HL-60 (cell line): Measurements from ENCODE around the gene TBC1D4.

Experiments
- DNase-seq, 2 experiments: peaks; one replicate each; pipeline ENCODE4 v3.0.0-alpha.2; 2010 to 2020; ENCODE audit warnings: low read depth in 1 of 2, low spot score in 1 of 2
- H3K27ac ChIP-seq: fragments of 250-450 bp; sonication (Bioruptor Pico); replicated peaks from 2 replicates; pipeline ENCODE4 v1.5.1; 2020; ENCODE audit warnings: mild to moderate bottlenecking, moderate library complexity
- H3K27me3 ChIP-seq: fragments of 250-450 bp; sonication (Bioruptor Pico); 2 replicates; pipeline ENCODE4 v1.5.1; 2021; ENCODE audit warnings: mild to moderate bottlenecking, moderate library complexity; ENCODE audit not compliant: insufficient read depth, poor library complexity, severe bottlenecking
- H3K4me3 ChIP-seq: replicated peaks from 2 replicates; pipeline ENCODE4 v1.5.1; 2011; ENCODE audit warnings: mild to moderate bottlenecking, control low read depth, low read length; ENCODE audit not compliant: insufficient read depth
- GABPA ChIP-seq: IDR thresholded peaks from 2 replicates; pipeline ENCODE4 v1.6.1; 2012; ENCODE audit warnings: low read depth
- POLR2AphosphoS5 ChIP-seq: IDR thresholded peaks from 2 replicates; pipeline ENCODE4 v1.6.1; 2012; ENCODE audit warnings: low read depth
- SPI1 ChIP-seq: IDR thresholded peaks from 2 replicates; pipeline ENCODE4 v1.6.1; 2012; ENCODE audit warnings: low read depth, mild to moderate bottlenecking, borderline replicate concordance
- TF ChIP-seq, protein P1 (sequence below): IDR thresholded peaks from one replicate; pipeline ENCODE4 v1.5.1; 2011; ENCODE audit warnings: low read length, control low read depth, inconsistent platforms; ENCODE audit not compliant: insufficient read depth
- TF ChIP-seq, protein P2 (sequence below): IDR thresholded peaks from 2 replicates; pipeline ENCODE4 v1.6.1; 2012; ENCODE audit warnings: low read depth; ENCODE audit not compliant: insufficient replicate concordance

Gene TBC1D4

DNA sequence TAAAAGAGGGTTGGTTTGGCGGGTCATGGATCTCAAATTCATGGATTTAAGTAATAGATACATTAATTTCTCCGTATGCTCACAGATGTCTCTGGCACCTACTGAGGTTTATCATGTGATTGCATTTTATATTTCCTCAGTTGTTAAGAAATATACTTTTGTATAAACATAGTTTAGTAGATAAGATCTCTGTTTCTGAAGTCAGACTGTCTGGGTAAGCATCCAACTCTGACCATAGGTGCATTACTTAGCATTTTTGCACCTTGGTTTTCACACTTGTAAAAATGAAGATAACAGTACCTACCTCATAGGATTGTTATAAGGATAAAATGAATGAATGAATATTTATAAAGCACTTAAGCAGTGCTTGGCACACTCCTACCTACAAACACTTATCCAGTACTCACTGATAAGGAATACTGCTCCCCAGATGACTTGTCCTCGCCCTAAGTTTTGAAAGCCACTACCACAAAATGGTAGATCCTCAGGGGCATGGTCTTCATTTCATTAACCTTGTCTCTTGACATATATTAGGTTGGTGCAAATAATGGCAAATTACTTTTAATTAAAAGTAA, 29.2 kb upstream of the TBC1D4 start:
- no peak overlapping the region for H3K27ac ChIP-seq
- H3K27me3 ChIP-seq = no peaks in the 10 kb centered on the region
- H3K4me3 ChIP-seq = no peak overlapping the region
- TF ChIP-seq, protein P1, sequence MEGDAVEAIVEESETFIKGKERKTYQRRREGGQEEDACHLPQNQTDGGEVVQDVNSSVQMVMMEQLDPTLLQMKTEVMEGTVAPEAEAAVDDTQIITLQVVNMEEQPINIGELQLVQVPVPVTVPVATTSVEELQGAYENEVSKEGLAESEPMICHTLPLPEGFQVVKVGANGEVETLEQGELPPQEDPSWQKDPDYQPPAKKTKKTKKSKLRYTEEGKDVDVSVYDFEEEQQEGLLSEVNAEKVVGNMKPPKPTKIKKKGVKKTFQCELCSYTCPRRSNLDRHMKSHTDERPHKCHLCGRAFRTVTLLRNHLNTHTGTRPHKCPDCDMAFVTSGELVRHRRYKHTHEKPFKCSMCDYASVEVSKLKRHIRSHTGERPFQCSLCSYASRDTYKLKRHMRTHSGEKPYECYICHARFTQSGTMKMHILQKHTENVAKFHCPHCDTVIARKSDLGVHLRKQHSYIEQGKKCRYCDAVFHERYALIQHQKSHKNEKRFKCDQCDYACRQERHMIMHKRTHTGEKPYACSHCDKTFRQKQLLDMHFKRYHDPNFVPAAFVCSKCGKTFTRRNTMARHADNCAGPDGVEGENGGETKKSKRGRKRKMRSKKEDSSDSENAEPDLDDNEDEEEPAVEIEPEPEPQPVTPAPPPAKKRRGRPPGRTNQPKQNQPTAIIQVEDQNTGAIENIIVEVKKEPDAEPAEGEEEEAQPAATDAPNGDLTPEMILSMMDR = no peak
- TF ChIP-seq, protein P2, sequence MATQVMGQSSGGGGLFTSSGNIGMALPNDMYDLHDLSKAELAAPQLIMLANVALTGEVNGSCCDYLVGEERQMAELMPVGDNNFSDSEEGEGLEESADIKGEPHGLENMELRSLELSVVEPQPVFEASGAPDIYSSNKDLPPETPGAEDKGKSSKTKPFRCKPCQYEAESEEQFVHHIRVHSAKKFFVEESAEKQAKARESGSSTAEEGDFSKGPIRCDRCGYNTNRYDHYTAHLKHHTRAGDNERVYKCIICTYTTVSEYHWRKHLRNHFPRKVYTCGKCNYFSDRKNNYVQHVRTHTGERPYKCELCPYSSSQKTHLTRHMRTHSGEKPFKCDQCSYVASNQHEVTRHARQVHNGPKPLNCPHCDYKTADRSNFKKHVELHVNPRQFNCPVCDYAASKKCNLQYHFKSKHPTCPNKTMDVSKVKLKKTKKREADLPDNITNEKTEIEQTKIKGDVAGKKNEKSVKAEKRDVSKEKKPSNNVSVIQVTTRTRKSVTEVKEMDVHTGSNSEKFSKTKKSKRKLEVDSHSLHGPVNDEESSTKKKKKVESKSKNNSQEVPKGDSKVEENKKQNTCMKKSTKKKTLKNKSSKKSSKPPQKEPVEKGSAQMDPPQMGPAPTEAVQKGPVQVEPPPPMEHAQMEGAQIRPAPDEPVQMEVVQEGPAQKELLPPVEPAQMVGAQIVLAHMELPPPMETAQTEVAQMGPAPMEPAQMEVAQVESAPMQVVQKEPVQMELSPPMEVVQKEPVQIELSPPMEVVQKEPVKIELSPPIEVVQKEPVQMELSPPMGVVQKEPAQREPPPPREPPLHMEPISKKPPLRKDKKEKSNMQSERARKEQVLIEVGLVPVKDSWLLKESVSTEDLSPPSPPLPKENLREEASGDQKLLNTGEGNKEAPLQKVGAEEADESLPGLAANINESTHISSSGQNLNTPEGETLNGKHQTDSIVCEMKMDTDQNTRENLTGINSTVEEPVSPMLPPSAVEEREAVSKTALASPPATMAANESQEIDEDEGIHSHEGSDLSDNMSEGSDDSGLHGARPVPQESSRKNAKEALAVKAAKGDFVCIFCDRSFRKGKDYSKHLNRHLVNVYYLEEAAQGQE = no peak
- TF ChIP-seq SPI1 (no peak), POLR2AphosphoS5 (no peak), GABPA (no peak)
- no peak for DNase-seq

DNA sequence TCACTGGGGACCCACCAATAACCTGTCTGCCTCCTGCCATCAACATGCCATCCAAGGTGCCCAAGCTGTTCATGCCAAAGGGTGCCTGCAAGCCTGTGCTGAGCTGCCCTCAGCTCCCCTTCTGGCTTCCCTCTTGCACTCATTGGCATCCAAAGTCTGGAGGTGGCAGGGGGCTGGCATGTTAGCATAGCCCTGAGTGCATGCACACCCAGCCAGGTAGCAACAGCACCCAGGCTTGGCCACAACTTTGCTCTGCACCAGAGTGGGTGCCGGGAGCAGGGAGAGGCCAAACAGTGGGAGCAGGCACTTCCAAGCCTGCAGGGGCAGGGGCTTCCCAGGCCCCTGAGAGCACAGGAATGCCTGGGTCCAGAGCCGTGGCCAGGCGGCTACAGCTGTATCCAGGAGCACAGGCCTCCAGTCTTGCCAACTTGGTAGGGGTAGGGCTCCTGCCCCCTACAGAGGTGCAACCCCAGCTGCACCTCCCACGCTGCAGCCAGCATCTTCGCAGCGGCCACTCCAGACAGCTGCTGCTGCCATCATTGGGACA, 26.1 kb upstream of the TBC1D4 start:
- DNase-seq = no peak
- H3K4me3 ChIP-seq = no peak overlapping the region
- H3K27ac ChIP-seq = peak overlapping the region; percentile 66
- no peaks in the 10 kb centered on the region for H3K27me3 ChIP-seq
- TF ChIP-seq, protein P1 = no peak
- TF ChIP-seq SPI1 (no peak), POLR2AphosphoS5 (no peak), GABPA (no peak)
- TF ChIP-seq, protein P2 = no peak

DNA sequence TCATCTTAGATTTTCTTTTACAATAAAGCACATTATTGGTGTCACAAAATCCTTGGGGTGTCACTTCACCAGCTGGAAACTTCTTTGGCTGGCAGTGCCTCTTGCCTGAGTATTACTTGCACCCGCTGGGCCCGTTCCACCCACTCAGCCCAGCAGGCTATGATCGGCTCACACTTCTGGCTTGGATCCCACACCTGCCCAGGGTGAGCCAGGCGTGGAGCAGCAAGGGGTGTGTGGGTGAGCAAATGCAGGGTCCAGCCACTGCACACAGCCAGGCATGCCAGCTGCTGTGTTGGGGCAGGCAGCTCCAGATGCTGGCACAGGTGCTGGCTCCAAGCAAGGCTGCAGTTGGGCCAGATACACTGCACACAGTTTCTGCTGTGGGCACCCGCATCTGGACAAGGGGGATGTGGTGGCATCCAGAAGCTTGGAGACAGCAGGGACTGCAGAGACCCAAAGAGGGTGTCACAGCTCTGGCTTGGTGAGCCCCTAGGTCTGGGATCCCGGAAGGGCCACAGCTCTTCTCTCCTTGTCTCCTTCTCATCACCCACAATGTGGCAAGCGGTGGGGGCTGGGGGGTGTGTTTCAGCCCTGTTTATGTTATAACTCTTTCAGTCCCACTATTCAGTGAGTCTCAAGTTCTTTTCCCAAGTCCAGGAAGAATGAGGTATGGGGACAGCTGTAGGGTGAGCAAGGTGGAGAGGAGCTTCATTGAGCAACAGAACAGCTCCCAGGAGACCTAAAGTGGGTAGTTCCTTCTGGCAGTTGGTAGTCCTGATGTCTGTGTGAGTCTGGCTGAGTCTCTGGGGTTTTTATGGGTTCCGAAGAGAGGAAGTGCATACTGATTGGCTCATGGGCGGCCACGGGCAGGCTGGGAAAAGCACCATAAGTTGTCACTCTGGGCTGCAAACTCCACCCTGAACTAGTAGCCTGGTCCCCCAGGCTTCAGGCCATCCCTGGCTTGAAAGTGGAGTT, 25.3 kb upstream of the TBC1D4 start:
- Histone ChIP-seq H3K27ac (peak overlapping the region; percentile 66), H3K4me3 (no peak overlapping the region), H3K27me3 (no peaks in the 10 kb centered on the region)
- DNase-seq = peak; percentile 75 to 89
- TF ChIP-seq SPI1 = peak; percentile 97
- TF ChIP-seq, protein P2 = peak; percentile 17
- peak; percentile 51; the same call in 1 of the 2 replicates for TF ChIP-seq POLR2AphosphoS5
- TF ChIP-seq GABPA = no peak
- TF ChIP-seq, protein P1 = no peak
